Fibroblast of skin of right quadriceps (primary cell): ENCODE measurements around the gene ABCA1.

Experiments used
- DNase-seq: peaks from one replicate; pipeline ENCODE4 v3.0.0-alpha.2; 2013

The ABCA1 gene

DNA sequence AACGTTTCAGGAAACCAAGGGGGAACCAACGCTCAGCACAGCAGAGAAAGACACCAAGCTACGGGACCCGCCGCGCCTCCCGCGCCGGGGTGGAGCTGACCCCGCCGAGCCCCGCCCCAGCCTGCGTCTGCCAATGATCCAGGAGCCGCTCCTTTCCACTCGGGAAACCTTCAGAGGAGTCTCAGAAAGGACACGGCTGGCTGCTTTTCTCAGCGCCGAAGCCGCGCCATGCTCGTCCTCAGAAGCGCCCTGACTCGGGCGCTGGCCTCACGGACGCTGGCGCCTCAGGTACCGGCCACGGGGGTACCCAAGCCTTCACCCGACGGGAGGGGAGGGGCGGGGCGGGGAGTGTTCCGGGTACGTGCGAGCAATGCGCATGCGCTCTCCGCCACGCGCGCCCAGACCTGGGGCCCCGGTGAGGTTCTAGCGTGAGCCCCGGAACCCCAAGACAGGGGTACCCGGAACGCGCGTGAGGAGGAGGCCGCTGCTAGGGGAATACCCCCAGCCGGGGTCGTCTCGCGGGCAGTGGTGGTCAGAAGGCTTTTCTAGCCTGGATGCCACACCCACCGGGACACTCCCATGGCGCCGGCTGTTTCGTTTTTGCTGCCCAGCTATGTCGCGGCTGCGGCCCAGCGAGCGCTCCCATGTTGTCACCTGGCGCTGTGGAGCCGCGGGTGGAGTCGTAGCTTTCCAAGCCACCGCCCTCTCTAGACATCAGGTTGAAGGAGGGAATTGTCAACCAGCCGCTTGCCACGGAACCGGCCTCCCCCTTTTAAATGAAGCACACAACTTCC, 180.2 kb downstream of the ABCA1 start, which contains the start of gene NIPSNAP3A:
Gene NIPSNAP3A, plus strand, starts transcription at position 119 of the 794 bp plus-strand sequence. Its CDS starts 110 bp downstream, at position 229.
- peak; percentile 74 for DNase-seq

DNA sequence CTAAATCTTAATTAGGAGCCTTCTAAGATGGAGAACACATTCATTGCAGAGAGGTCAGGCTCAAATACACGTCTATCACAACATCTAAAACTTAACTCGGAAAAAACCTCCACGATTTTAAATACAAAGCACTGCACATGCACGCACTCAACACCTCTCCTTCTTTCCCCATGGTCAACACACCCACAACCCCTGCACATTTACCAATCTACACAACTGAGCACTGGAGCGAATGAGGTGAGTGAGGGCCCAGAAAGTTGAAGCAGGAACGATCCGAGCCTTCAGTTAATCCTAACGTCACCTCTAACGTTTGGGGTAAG, 180.8 kb downstream of the ABCA1 start:
- DNase-seq = no peak

DNA sequence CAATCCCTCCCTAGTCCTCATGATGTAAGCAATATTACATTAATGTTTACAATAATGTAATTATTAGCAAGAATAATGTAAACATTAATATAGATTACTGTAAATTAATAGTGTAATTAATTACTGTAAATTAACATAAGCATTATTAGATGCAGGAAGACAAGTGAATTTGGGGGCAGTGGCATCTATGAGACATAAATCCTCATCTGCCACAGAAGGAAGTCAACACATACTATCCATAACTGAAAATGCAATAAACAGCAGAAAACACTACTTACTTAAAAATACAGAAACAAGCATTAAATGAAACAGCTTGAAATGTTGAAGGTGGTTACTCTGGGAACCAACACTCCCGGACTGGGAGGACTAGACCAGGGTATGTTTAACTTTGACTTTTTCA, 181.2 kb downstream of the ABCA1 start:
- no peak for DNase-seq

DNA sequence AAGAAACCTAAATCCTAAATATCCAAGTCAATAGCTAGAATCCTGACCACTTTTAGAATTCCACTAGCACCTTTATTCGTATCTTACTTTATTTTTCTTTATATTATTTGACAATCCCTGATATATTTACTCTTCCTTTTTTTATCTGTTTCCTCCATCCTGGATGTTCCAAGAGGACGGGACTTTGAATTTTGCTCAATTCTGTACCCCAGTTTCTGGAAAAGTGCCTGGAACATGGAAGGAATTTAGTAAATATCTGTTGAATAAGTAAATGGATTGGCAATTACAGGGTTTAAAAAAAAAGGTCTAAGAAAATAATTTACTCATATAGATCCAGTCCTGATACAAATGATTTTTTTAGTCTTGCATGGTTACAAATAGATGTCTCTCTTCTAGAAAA, 181.7 kb downstream of the ABCA1 start:
- DNase-seq = no peak

DNA sequence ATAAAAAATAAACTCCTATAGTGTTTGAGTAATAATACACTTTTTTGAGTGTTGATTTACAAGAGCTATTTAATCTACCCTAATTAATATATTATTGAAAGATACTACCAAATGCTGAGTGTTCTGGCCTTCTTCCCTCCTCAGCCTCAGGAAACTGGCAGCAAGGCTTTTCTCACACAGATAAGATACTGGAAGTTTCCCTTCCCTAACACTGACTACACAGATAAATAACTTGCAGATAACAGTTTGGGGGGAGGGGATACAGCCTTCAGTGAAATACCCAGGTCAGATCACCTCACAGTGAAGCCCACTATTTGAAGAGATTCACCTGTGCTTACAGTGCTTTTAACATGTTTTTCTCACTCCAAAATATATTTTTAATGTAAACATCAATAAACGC, 182.1 kb downstream of the ABCA1 start:
- DNase-seq = no peak

DNA sequence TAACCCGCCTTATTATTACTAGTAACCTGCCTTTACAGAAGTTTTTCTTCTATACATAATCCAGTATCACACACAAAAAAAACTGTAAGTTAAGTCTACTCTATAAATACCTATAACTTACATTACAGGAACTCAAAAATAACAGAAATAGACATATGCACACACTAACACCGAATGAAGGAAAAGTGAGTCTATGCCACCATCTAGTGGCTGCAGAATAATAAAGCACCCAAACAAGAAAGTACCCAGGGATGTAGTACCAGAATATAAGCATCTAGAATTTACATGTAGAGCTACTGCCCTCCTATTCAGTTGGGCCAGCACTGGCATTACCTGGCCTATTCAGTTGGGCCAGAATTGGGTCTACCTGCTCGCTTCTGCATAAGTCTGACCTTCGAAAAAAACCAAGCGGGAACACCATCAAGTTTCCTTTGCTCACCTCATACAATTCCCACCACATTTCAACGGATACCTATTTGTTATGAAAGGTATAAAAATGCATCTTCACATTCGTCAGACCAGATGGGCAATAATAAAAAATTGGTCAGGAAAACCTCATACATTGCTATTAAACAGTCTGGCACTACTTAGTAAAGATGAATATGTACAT, 184.5 kb downstream of the ABCA1 start:
- peak; percentile 68 for DNase-seq

DNA sequence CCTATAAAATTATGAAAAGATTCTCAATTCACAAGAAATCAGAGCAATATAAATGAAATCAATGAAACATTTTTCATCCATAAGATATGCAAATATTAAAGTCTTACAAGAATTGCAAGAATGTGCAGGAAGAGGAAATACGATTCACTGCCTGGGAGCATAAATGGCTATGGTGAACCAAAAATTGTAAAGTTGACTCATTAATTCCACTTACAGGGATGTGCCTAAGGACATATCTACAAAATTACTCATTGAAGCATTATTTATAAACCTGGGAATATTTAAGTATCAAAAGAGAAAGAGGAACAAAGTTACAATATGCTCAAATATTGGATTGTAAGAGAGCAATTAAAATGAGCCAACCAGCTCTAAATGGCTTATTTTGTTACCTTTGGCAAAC, 187.3 kb downstream of the ABCA1 start:
- peak; percentile 75 for DNase-seq

DNA sequence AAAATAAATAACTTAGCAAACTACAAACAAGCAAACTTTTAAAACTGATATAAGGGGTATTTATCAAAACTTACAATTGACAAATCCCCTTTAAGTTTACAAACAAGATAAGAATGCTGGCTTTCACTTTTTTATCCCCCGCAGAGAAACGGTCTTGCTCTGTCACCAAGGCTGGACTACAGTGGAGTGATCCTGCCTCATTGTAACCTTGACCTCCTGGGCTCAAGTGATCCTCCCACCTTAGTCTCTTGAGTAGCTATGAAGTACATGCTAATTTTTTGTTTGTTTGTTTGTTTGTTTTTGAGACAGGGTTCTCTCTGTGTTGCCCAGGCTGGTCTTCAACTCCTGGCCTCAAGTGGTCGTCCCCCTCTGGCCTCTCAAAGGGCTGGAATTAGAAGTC, 189.5 kb downstream of the ABCA1 start:
- DNase-seq = no peak
